ENCODE data around the gene NRXN3. TPM values are rescaled to one million over a fixed set of nuclear protein-coding genes. Genes with fewer than 3 reads are reported as not detected.
A peak's percentile ranks its signal among the peaks of the same experiment; 100 is the strongest.

Gene NRXN3
- total RNA-seq, 1 experiment from 2014 or later = 1.1 TPM

DNA sequence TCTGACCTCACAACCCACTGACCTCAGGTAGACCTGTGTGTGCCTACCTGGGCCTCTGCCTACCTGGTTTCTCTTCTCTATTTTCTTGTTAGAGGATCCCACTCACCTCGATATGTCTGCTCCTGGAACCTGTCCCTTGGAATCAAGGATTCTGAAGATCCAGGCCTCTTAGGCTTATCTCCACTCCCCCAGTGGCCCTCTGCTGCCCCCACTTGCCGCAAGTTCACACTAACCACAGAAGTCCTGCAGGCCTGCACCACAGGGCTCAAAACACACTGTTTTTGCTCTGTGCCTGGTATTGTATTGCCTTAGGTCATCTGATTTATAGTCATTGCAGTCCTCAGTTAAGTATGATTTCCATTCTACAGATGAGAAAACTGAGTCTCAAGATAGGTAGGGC lies 15.3 kb upstream of the NRXN3 start:
- H3K36me3 ChIP-seq (ENCODE audit: low read depth, low read length) = no peaks in the 10 kb centered on the region
- no peak overlapping the region for H3K9ac ChIP-seq (ENCODE audit: low read length)
- H3K27ac ChIP-seq (ENCODE audit: low read length) = no peak overlapping the region
- no peak overlapping the region for H3K4me3 ChIP-seq (ENCODE audit: low read length)
- no peaks in the 10 kb centered on the region for H3K9me3 ChIP-seq (ENCODE audit: low read length)
- H3K79me2 ChIP-seq (ENCODE audit: low read length) = no peaks in the 10 kb centered on the region
- ChIA-PET POLR2A (ENCODE audit: unreplicated experiment) (no interaction called here), CTCF (no interaction called here)
- H3F3A ChIP-seq (ENCODE audit: low read length, unreplicated experiment) = no peaks in the 10 kb centered on the region
- no peak overlapping the region for H3K4me2 ChIP-seq (ENCODE audit: low read length)
- ATAC-seq = no peak
- H3K4me1 ChIP-seq (ENCODE audit: insufficient read depth, low read length) = no peaks in the 10 kb centered on the region
- H3K27me3 ChIP-seq (ENCODE audit: low read length) = no peaks in the 10 kb centered on the region
- no peaks in the 10 kb centered on the region for H3K9me2 ChIP-seq (replicated peaks; ENCODE audit: low read length)
- TF ChIP-seq EZH2phosphoT487 (IDR thresholded peaks at IDR 0.05; ENCODE audit: borderline replicate concordance, low read length) = no peak
- TF ChIP-seq, protein P1, sequence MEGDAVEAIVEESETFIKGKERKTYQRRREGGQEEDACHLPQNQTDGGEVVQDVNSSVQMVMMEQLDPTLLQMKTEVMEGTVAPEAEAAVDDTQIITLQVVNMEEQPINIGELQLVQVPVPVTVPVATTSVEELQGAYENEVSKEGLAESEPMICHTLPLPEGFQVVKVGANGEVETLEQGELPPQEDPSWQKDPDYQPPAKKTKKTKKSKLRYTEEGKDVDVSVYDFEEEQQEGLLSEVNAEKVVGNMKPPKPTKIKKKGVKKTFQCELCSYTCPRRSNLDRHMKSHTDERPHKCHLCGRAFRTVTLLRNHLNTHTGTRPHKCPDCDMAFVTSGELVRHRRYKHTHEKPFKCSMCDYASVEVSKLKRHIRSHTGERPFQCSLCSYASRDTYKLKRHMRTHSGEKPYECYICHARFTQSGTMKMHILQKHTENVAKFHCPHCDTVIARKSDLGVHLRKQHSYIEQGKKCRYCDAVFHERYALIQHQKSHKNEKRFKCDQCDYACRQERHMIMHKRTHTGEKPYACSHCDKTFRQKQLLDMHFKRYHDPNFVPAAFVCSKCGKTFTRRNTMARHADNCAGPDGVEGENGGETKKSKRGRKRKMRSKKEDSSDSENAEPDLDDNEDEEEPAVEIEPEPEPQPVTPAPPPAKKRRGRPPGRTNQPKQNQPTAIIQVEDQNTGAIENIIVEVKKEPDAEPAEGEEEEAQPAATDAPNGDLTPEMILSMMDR (conservative IDR thresholded peaks at IDR 0.05; ENCODE audit: low read depth, low read length) = peak; percentile 19; the same call in 1 of the 2 replicates
- H2AFZ ChIP-seq (ENCODE audit: low read length) = no peak overlapping the region
- no peak for DNase-seq
- no peaks in the 10 kb centered on the region for H4K20me1 ChIP-seq (ENCODE audit: low read length)
- intact Hi-C loops (cut with micrococcal nuclease) = no loop called here
- no TSS peak for BruUV-seq (replicated peaks)

DNA sequence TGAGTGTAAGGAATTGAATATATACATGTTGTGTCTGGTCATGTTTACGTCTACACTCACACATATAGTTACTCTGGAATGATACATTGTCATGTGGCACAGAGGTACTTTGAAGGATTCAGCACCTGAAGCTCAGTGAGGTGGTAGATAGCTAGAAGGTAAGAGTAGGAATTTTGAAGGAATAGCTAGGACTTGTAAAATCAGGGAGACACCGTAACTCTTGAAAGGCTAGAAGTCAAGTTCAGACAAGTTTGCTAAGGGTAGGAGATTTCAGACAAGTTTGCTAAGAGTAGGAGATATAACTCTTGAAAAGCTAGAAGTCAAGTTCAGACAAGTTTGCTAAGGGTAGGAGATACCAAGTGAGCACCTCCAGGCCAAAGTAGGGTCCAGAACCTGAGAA lies 14.0 kb upstream of the NRXN3 start:
- H3K4me1 ChIP-seq (ENCODE audit: insufficient read depth, low read length) = no peaks in the 10 kb centered on the region
- TF ChIP-seq EZH2 (IDR thresholded peaks at IDR 0.05; ENCODE audit: low read length, unreplicated experiment) (no peak), EZH2phosphoT487 (IDR thresholded peaks at IDR 0.05; ENCODE audit: borderline replicate concordance, low read length) (no peak)
- TF ChIP-seq, protein P1 (conservative IDR thresholded peaks at IDR 0.05; ENCODE audit: low read depth, low read length) = no peak
- no TSS peak for BruUV-seq (replicated peaks)
- ChIA-PET CTCF (interaction anchor here (0.5 kb wide), 1 partner anchor 20 kb away, joined by 3 read pairs; no protein-coding TSS in a partner anchor), POLR2A (ENCODE audit: unreplicated experiment) (no interaction called here)
- ATAC-seq = no peak
- no peak overlapping the region for H3K27ac ChIP-seq (ENCODE audit: low read length)
- H3K9me3 ChIP-seq (ENCODE audit: low read length) = no peaks in the 10 kb centered on the region
- no peaks in the 10 kb centered on the region for H3F3A ChIP-seq (ENCODE audit: low read length, unreplicated experiment)
- H3K4me2 ChIP-seq (ENCODE audit: low read length) = no peak overlapping the region
- no peak for DNase-seq
- H3K9me2 ChIP-seq (replicated peaks; ENCODE audit: low read length) = no peaks in the 10 kb centered on the region
- H3K79me2 ChIP-seq (ENCODE audit: low read length) = no peaks in the 10 kb centered on the region
- no peak overlapping the region for H3K9ac ChIP-seq (ENCODE audit: low read length)
- no peaks in the 10 kb centered on the region for H4K20me1 ChIP-seq (ENCODE audit: low read length)
- no peaks in the 10 kb centered on the region for H3K36me3 ChIP-seq (ENCODE audit: low read depth, low read length)
- intact Hi-C loops (cut with micrococcal nuclease) = no loop called here
- H2AFZ ChIP-seq (ENCODE audit: low read length) = no peak overlapping the region
- no peaks in the 10 kb centered on the region for H3K27me3 ChIP-seq (ENCODE audit: low read length)
- no peak overlapping the region for H3K4me3 ChIP-seq (ENCODE audit: low read length)

DNA sequence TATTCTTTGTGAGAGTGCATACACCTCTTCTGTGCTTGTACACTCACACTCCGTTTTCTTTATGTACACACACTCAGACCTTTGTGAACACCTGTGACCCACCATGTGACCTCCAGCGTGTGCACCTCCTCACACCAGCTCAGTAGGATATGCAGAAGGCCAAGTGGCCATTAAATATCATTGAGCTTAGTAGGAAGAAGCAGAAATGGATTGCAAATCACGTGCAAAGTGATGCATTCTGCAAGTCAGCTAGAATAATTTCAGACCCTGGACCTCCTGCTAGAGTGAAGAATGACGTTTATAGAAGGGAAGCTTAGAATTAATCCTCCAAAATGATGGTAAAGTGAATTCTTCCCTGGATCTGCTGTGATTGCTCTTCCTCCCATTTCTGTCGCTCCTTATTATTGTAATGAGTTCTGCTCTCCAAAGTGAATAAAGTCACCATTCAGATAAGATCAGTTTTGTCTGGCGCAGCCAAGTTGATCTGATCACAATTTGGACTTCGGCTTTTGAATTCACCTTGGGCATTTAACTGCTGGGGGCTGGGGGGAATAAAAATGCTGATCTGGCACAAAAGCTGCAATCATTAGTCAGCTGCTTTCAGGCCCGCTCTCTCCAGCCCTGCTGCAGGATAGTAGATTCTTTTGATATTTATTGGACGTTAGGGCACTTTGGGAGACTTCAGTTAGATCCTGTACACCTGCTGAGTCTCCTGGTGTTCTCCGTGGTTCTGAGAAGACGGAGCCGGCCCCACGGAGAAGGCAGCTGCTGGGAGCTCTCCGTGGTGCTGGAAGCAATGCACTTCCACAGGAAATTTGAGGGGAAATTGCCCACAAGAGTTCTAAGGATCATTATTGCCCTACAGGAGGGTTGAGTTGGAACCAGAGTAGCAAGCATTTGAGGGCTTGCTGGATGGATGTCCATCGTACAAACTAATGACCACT lies 12.4 kb upstream of the NRXN3 start:
- Histone ChIP-seq H3K36me3 (ENCODE audit: low read depth, low read length) (no peaks in the 10 kb centered on the region), H4K20me1 (ENCODE audit: low read length) (no peaks in the 10 kb centered on the region), H3K79me2 (ENCODE audit: low read length) (no peaks in the 10 kb centered on the region), H3F3A (ENCODE audit: low read length, unreplicated experiment) (no peaks in the 10 kb centered on the region), H3K4me3 (ENCODE audit: low read length) (no peak overlapping the region), H3K27me3 (ENCODE audit: low read length) (no peaks in the 10 kb centered on the region), H3K27ac (ENCODE audit: low read length) (no peak overlapping the region), H3K4me2 (ENCODE audit: low read length) (no peak overlapping the region), H2AFZ (ENCODE audit: low read length) (no peak overlapping the region), H3K9ac (ENCODE audit: low read length) (no peak overlapping the region), H3K4me1 (ENCODE audit: insufficient read depth, low read length) (no peaks in the 10 kb centered on the region), H3K9me2 (replicated peaks; ENCODE audit: low read length) (no peaks in the 10 kb centered on the region), H3K9me3 (ENCODE audit: low read length) (no peaks in the 10 kb centered on the region)
- CTCF ChIA-PET = no interaction called here
- intact Hi-C loops (cut with micrococcal nuclease) = no loop called here
- ATAC-seq = no peak
- BruUV-seq (replicated peaks) = no TSS peak
- peak; percentile 24 for DNase-seq
- no peak for TF ChIP-seq EZH2 (IDR thresholded peaks at IDR 0.05; ENCODE audit: low read length, unreplicated experiment)
- TF ChIP-seq EZH2phosphoT487 (IDR thresholded peaks at IDR 0.05; ENCODE audit: borderline replicate concordance, low read length) = no peak
- TF ChIP-seq, protein P1 (conservative IDR thresholded peaks at IDR 0.05; ENCODE audit: low read depth, low read length) = no peak
- POLR2A ChIA-PET (ENCODE audit: unreplicated experiment) = no interaction called here
